Activated T-cell treated with anti-CD3 and anti-CD28 coated beads, Interleukin-2, amount 50 U/mL, for 48 hours (primary cell): ENCODE data around the gene GAL.
A peak's percentile ranks its signal among the peaks of the same experiment; 100 is the strongest.

ENCODE experiments used
- DNase-seq, 2 experiments: peaks; one replicate each; pipeline ENCODE4 v3.0.0-alpha.2; 2020

The GAL gene

DNA sequence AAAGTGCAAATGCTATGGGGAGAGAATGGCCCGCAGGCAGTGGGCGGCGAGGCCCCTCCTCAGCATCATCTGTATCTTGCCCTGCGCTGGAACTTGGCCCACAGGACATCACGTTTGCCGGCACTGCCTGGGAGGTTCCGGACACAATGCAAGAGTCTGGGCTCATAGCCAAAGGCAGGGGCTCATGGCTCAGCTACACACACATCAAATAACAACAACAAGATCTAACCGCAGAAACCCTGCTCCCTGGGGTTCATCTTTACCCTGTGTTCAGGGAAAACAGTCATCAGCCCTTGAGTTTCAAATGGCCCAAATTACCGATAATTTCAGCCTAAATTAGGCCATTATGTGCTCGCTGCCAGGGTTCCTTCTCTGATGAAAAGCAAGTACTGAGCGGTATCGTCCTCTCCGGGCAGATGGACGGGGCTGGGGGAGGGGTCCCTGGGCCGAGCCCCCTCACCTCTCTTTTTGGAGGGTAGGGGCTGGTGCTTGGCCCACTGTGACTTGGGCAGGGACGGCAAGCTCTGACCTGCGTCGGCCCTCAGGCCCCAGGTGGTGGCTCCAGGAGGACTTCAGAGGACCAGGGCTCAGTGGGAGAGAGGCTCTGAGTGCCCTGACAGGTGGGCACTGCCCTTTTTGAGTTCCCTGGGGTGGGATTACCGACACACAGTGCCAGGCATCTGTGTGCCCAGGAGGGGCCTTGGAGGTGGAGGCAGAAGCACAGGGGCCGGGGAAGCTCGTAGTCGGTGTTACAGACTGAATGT lies 25.0 kb upstream of the GAL start:
- DNase-seq, result no peak

DNA sequence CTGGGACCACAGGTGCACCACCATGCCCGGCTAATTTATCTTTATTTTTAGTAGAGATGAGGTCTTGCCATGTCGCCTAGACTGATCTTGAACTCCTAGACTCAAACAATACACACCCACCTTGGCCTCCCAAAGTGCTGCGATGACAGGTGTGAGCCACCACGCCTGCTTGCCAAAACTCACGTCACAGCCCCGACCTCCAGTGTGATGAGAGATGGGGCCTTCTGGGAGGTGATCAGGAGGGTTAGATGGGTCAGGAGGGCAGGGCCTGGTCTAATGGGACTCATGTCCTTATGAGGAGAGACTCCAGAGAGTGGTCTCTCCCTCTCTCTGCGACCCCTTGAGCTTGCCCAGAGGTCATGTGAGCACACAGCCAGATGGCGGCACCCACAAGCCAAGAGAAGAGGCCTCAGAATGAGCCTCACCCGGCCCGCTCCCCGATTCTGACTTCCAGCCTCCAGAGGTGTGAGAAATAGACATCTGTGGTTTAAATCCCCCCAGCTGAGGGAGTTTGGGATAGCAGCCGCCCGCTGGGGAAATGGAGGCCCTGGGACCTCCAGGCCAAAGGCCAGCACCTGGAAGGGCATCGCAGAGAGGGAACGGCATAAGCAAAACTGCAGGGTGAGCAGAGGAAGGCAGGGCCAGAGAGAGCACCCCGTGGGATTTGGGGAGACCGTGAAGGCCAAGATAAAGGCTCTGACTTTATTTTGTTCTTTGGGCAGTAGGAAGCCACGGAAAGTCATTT lies 24.1 kb upstream of the GAL start:
- DNase-seq, result no peak

DNA sequence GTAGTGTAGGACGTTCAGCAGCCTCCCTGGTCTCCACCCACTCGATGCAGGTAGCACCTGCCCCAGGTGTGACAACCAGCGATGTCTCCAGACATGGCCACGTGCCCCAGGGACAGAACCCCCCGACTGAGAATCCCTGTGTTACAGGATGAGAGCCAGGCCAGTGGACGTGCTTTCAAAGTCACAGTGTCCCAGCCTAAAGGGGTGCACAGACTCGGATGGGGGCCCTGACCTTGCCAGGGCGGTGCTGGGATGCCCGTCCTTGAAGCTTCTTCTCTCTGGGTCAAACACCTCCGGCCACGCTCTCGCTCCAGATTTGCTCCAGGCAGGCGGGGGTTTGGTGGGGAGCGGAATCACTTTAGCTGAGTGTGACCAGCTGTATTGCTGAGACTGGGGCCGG lies 23.3 kb upstream of the GAL start:
- DNase-seq, result no peak

DNA sequence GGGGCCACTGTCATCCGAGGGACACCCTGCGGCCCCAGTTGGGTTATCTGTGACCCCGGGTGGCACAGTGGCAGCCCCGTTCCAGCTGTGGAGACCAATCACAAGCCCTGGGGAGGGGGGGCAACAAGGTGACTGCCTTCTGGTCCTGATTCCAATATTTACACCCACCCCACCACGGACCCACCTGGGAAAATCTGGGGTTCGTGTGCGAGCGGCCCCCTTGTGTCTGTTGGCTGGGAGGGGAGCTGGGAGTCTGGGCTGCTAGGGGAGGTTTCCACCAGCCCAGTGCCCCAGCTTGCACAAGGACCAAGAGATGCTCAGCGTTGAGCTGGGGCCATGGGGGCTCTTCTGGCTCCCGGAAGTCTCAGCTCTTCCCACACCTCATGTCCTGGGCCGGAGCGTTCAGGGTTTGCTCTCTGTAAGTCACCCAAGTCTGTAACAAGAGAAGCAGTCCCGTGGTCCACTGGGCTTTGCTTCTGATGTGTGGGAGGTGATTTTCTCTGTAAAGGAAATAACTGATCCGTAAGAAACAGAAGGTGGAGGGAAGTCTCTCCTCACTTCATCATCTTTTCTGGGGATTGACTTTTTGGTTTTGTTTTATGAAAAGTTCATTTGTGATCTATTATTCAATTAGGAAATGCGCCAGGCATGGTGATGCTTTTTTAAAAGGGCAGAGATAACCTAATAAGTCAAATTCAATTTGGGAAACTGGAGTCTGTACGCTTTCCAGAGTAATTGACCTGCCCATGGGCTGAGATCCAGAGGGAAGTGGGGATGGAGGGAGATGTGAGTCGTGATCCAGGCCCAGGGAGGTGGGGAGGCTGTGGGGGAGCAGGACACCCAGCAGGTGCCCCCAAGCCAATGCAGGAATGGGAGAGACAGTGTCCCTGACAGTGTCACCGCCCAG lies 22.4 kb upstream of the GAL start:
- DNase-seq, result no peak

DNA sequence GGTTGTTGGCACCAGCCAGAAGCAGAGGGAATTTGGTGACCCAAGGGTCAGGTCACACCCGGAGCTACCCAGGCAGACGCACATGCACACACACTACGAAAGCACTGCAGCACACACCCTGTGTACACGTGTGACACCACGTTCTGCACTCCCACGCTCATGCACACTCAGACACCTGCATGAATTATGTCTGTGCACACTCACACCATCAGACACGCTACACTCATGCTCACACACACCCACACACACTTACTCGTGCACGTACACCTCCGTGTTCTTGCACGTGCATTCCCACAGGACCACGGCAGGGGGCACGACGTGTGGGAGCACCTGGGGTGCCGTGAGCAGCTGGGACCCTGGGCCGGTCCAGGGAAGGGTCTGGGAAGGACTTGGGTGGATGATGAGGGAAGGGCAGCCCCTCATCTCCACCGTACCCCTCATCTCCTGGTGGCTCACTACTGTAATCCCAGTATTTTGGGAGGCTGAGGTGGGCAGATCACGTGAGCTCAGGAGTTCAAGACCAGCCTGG lies 20.8 kb upstream of the GAL start:
- no peak for DNase-seq

DNA sequence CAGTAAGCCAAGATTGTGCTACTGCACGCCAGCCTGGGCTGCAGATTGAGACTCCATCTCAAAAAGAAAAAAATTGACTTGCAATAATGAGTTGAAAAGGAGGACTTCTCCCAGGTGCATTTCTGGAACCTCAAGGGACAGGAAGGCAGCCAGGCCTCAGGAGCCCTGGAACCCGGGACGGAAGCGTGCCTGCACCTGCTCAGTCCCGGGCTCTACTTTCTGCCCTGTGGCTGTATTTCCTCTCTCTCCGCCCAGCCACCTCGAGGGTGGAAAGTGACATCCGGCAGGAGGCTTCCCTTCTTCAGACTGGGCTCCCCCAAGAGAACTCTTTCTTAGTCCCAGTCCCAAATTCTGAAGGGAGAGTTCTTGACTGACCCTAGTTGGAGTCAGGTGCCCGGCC lies 20.2 kb upstream of the GAL start:
- DNase-seq, result no peak

DNA sequence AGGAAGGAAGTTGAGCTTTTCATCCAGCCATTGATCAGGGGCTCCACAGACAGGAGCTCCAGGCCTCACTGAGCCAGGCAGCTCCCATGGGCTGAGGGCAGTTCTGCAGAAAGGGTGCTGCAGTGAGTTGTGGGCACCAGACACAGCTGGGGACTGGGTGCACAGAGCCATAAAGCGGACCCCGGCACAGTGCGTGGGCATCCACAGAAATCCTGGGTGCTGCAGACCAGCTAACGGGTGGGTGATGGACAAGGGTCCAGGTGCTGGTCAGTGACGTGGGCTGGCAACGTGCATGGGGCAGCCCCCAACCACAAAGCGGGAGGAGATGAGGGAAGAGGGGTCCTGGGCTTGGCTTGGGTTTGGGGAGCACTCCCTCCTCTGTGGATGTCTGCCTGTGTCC lies 19.4 kb upstream of the GAL start:
- no peak for DNase-seq

DNA sequence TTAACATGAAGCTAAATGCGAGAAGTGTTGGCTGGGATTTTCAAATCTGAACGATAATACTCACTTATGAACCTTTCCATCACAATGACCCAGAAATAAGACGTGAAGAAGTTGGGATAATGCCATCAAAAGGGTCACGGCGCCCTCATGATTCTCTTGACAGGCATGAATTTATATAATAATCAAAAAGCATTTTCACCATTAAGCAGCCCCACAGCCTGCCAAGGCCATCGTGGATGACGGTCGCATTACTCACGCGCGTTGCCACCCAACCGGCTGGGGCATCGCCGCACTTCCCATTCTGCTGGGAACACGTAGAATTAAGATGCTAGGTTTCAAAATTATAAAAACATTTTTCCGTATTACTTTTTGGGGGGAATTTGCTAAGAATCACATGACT lies 18.9 kb upstream of the GAL start:
- DNase-seq, result no peak

DNA sequence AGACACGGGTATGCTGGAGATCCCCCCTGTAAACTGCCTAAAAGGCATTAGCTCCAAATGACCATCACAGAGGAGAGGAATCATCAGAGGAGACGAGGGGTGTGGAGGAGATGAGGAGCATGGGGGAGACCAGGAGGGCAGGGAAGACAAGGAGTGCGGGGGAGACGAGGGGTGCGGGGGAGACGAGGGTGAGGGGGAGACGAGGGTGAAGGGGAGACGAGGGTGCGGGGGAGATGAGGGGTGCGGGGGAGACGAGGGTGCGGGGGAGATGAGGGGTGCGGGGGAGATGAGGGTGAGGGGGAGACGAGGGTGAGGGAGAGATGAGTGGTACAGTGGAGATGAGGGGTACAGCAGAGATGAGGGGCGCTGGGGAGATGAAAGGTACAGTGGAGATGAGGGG lies 17.5 kb upstream of the GAL start:
- DNase-seq, result no peak

DNA sequence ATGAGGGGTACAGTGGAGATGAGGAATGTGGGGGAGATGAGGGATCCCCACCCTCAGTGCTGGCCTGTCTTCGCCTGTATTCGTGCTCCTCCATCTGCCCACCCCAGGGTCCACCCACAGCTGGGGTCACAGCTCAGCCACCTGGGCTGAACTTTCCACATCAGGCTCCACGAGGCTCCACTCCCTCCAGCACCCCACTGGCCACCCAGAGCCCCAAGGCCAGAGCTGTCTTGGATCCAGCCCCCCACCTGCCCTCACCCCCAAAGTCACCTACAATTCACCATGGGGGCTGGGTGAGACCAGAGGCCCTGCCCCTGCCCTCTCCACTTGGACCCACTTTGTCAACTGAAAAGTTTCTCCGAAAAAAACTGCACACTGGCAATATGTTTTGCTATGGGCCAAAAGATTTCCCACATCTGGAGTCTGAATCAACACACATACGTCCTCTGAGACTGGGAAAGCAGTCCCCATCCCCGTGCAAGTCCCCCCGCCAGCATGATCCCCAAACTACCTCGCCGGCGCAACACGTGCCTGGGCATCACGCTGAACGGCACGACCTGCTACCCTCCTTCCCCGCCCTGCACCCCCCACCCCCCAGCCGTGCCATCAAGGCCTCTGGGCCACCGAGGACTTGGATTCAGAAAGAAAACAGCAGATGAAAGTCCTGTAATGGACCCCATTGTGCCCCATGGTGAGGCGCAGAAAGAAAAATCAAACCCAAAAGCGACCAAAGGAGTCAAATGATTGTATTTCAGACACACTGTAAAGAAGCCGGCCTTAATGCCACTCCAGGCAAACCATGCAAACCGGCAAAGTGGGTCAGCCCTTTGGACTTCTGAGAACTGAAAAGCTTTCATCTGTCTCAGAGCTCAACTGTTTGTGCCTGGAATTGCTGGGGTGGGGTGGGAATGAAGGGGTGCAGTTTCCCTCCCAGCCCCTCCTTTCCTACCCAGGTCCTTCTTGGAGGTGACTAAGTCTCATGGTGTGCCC lies 16.5 kb upstream of the GAL start:
- no peak for DNase-seq

DNA sequence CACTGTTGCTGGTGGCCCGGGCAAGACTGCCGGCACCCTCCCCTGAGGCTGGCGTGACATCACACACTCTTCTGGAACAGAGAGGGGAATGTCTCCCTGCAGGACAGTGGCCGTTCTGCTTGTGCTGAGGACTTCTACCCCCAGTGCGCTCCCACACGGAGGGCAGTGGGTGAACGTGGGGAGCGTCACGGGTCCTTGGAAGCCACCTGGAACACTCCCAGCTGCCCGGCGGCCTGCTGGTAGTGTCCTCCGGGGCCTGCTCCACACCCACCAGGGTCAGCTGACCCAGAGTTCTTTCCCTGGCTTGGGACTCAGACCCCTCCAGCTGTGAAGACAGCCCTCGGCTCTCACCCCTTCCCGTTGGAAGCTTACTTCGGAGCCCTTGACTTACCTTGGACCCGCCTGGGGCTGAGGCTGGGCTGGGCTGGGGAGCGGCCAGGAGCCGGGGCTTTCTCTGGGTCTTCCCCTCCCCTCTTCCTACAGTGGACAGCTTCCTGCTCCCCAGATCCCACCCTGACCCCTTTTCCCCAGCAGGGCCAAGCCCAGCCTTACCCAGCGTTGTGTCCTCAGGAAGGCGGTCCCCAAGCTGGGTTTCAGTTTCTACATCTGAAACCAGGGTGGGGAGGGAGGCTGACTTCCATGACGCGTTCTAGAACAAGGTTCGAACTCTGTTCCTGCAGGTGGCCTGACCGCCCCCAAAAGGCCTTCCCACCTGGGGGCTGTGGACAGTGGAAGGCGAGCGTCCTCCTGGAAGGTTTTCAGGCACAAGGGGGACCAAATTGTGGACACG lies 14.8 kb upstream of the GAL start:
- no peak for DNase-seq

DNA sequence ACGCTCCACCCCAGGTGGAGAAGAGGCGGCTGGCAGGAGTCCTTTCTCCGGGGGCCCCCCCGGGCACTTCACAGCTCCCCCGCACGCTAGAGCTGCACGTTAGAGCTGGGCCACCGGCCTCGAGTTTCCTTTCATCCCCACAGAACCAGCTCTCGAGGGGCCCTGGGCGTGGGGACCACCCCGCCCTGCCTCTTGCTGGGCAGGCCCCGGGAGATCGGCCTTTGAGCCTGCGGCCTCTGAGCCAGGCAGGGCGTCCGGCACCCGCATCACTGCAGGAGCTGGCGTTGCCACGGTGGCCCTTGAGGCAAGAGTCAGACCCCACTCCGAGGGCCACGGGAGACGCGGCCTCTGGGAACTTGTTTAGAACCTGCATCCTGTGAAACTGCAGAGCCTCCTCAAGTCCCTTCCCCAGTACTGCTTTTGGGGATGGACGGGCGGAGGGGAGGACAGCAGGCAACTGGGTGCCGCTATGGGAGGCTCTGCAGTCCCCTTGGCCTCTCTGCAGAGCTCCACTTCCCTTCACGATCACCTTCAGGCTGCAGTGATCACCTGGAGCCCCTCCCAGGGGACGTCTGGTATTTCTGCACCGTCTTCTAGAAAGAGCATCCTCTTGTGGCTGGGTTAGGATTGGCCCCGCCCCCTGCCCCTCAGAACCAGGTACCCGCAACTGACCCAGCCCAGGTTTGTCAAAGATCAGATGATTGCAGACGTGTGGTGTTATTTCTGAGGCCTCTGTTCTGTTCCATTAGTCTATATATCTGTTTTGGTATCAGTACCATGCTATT lies 13.9 kb upstream of the GAL start:
- DNase-seq, result no peak

DNA sequence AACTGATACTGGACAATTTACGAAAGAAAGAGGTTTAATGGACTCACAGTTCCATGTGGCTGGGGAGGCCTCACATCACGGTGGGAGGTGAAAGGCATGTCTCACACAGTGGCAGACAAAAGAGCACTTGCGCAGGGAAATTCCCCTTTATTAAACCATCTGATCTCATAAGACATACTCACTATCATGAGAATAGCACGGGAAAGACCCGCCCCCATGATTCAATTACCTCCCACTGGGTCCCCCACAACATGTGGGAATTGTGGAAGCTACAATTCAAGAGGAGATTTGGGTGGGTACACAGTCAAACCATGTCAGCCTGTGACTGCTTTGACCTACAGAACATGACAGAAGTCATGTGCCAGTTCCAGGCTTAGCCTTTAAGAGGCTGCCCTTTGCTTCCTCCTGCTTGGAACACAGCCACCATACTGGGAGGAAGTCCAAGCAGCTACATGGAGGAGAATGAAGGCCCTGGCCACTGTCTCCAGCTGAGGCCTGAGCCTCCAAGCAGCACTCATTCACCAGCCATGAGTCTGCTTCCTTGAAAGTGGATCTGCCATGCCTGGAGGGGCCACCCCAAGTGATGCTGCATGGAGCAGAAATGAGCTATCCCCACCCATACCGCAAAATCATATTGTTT lies 10.9 kb upstream of the GAL start:
- no peak for DNase-seq

DNA sequence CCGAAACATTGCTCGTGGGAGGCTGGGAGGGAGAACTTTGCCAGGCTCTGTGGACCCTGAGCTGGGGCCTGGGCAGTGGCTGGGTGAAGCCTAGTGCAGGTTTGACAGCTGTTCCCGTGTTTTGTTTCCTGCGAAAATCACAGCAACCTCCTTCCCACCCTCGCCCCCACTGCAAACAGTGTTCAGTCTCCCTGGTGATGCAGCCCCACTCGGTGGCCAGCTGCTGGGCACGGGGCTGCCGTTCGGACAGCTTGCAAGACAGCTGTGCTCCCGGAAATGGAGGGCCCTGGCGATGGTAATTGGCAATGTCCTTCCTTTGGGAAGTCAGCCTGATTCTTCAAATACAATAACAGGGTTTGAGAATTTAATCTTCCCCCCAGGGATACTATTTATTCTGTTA lies 10.4 kb upstream of the GAL start:
- DNase-seq, result no peak

DNA sequence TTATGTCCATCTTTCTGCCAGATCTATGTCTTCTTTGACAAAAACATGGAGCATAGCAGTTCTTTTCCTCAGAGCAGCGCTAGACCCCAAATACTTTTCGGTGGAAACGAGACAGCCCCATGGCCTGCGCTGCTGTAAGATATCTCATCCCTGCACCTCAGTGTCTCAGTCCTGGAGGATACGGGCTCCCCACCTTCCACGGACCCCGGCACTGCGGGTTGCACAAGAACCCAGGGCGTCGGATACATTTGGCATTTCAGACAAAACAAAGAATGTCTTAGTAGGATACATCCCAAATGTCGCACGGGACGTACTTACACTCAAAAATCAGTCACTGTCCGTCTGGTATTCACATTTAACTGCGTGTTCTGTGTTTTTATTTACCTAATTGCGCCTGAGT lies 9.9 kb upstream of the GAL start:
- no peak for DNase-seq

DNA sequence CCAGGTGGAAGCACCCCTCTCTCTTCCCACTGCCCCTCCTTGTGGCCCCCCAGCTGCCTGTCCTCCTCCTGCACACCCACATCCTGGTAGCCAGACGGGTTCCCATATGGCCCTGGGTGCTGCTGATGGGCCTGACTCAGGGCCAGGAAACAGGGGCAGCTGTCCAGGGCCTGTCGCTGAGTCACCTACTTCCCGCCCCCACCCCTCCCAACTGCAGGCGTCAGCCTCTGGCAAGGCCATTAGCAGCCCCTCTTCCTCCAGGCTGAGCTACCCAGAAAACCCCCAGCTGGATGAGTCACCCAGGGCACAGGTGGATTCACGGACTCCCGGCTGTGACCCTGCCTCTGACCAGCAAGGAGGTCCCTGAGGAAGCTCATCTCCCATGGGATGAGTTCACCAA lies 6.9 kb upstream of the GAL start:
- DNase-seq, result no peak

DNA sequence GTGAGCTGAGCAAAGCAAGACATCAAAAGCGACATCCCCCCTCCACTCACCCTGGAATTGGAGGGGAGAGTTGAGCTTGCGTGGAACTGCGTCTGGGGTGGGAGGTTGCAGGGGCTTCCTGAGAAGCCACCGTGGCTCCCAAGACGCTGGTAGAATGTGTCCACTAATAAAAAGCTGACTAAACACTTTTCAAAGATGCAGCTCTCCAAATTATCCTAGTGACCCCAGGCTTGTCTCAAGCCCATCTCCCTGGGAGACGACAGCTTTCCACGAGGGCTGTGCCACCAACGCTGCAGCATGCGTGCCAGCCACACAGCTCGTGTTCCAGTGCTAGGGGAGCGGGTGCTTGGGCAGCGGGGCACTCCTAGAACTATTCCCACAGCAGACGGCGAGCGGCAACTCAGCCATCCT lies 6.3 kb upstream of the GAL start:
- DNase-seq, result no peak

DNA sequence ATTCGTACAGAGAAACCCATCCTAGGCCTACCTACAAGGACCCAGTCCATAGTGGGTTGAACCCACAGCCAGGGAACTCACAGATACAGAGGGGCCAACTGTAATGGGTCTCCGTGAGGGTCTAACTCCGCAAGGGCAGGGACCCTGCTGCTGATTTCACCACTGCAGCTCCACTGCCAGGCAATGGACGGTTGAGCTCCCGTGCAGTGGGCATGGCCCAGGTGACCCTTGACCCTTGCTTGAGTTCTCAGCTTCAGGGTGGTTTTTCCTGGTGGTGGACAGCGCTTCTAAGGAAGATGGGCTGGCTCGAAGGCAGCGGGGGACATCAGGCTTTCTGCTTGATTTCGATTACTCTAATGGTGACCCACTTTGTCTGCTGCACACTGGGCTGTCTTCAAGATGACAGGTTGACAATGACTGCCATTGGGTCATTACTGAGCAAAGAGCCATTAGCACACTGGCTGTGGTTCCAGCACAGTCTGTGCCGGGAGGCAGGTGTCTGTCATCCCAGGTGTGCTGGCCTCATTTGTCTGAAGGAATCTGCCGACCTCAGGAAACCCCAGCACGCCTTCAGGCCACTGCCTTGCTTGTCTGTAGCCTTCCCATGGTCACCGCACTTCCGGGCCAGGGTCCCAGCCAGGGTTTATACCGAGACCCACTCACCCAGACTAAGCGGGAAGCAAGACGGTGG lies 3.7 kb upstream of the GAL start:
- no peak for DNase-seq

DNA sequence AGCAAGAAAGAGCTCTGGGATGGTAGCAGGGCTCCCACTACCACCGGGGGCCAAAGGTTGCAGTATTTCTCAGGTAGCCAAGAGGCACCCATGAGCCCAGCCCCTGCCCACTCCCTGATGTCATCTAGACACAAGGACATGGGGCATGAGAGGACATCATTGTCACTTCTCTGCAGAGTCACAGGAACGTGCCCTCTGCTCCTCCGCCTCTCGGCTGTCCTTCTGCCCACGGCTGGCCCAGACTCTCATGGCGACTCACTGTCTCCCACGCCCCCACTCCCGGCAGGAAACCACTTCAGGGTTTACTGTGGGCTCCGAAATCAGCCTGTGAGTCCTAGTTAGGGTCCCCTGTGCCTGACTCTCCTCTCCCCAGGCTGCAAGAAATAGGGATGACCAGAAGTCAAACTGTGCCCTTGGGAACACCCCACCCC lies 1.8 kb upstream of the GAL start:
- DNase-seq, result peak in 1 of 2 experiments; percentile 39
